Measurements from ENCODE around the gene SLC36A4.
"Not testable (repeated sequence)": the region's sequence is repeated elsewhere in the genome, so short reads cannot be mapped to it uniquely, and the experiment has no call there.

The SLC36A4 gene

DNA sequence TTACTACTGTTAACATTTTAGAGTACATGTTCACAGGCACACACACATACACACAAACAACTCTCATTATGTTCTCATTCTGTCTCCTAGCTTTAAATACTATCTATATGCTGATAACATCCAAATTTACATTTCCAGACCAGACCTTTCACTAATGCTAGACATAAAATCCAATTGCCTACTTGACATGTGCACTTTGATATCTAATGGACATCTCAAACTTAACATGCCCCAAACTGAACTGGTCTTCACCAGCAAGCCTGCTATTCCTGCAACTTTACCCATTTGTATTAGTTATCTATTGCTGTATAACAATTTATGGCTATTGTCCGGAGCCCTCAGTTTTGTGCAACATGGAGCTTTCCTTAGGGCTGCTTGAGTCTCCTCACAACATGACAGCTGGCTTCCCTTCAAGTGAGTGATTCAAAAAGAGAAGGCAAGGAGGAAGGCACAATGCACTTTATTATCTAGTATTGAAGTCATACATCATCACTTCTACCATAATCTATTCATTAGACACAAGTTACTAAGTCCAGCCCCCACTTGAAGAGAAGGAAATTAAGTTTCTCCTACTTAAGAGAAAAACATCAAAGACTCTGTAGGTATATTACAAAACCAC, 3.0 kb downstream of the SLC36A4 start:
- no peak for DNase-seq (ENCODE audit: low read depth in 2 of 2)

DNA sequence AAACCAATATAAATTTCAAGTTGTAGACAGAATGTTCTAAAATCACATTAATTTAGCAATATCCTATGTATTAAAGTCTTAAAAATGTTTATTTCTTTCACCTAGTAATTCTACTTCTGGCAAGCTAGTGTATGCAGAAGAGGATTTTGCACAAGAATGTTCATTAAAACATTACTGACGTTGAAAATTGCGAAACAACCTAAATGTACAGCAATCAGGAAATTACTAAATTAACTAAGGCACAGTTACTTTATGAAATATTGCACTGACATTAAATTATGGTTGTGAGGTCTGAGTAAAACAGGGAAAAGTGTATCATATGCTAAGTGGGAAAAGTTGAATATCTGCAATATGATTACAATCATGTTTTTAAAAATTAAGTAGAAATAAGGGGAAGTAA, 4.1 kb downstream of the SLC36A4 start:
- no peak for DNase-seq (ENCODE audit: low read depth in 2 of 2)

DNA sequence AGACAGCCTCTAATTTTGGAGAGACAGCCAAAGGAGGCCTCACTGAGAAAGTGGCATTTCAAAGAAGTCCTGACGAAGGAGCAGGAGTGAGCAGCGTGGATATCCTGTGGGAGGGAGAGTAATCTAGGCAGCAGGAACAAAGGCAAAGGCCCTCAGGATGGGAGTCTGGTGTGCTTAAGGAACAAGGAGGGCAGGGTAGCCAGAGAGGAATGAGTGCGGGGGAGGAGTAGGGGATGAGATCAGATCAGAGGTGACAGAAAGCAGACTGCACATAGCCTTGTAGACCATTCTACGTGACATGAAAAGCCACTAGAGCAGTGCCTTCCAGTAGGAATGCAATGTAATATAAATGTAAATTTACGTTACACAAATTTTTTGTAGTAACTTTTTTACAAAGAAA, 5.6 kb downstream of the SLC36A4 start:
- no peak for DNase-seq (ENCODE audit: low read depth in 2 of 2)

DNA sequence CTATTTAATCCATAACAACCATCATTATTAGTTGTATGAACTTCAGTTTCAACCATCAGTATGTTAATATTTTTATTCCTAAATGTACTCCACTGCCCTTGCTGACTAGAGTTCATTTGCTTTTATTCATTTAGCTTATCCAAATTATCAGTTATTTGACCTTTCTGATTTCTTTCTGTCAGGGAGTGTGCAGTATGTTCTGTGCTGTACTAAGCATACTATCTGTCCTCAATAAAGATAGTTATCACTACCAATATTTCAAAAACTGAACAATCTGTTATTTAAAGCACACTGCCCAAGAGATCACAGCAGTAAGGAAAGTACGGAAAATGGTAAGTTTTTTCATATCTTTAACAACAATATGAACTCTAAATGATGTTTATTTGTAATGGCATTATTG, 8.3 kb downstream of the SLC36A4 start:
- DNase-seq (ENCODE audit: low read depth in 2 of 2) = no peak

DNA sequence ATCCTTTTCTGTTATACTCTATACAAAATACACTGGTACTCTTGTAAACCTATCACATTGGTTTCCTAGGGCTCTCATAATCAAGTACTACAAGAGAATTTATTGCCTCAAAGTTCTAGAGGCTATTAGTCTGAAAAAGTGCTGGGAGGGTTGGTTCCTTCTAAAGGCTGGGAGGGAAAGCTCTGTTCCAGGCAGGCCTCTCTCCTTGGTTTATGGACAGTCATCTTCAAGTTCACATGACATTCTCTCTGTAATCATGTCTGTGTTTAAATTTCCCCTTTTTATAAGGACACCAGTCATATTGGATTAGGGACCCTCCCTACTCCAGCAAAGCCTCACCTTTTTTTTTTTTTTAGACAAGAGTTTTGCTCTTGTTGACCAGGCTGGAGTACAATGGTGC, 9.1 kb downstream of the SLC36A4 start:
- DNase-seq (ENCODE audit: low read depth in 2 of 2) = no peak

DNA sequence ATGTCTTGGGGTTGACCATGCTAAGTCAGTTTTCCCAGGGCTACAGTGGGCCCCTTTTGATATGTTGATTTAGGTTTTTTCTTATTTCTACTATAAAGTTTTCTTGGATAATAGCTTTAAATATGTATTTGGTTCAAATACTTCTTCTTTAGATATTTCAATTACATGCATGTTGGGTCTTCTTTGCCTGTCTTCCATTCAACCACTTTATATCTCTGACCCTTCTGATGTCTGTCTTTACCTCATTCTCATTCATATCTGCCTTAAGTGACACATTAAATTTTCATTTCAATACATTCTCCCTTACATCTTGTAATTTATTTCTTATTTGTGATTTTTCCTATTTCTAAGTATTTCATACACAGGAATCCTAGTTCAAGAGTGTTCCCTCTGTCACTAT, 10.5 kb downstream of the SLC36A4 start:
- DNase-seq (ENCODE audit: low read depth in 2 of 2) = no peak

DNA sequence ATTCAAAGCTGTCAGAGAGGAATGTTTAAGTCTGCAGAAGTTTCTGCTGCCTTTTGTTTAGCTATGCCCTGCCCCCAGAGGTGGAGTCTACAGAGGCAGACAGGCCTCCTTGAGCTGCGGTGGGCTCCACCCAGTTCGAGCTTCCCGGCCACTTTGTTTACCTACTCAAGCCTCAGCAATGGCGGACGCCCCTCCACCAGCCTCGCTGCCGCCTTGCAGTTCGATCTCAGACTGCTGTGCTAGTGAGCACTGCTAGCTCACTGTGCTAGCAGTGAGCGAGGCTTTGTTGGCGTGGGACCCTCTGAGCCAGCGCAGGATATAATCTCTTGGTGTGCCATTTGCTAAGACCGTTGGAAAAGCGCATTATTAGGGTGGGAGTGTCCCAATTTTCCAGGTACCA, 19.9 kb downstream of the SLC36A4 start:
- not testable (repeated sequence) for DNase-seq (ENCODE audit: low read depth in 2 of 2)

DNA sequence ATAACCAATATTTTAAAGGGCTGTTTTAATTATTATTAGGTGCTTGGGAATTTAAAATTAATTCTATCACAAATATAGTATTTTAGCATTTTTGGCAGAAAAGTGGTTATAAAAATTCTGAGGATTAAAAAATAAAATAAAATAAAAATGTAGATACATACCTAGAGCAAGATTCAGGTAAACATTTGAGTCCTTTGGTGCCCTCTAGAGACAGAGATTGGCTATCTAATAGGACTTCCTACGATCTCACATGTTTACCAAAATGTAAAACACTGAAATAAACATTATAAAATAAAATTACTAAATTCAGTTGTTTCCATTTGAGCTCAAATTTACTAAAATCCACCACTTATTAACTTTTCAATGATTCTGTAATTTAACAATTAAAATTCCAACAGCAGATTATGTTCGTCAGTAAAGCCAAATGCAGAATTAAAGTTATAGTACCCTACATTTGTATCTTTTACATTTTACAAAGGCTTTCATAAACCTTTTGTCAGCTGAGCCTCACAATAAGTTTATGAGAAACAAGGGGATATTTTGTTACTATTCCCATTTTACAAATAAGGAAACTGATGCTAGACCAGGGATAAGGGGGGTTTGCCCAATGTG, 27.7 kb downstream of the SLC36A4 start:
- no peak for DNase-seq (ENCODE audit: low read depth in 2 of 2)

DNA sequence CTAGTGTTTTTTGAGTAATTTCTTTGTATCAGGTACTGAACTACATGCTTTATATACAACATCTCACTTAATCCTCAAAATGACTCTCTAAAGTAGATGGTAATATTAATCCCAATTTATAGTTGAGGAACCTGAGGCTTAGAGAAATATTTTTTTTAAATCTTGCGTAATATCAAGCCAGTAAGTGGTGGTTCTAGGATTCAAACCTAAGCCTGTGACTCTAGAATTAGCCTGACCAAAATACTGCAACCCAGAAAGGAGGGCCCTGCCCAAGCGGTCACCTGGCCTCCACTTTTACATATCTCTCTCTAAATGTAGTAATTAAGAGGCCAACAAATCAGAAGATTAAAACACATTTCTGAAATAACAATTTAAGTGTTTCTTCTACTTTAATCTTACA, 28.6 kb downstream of the SLC36A4 start:
- DNase-seq (ENCODE audit: low read depth in 2 of 2) = no peak

DNA sequence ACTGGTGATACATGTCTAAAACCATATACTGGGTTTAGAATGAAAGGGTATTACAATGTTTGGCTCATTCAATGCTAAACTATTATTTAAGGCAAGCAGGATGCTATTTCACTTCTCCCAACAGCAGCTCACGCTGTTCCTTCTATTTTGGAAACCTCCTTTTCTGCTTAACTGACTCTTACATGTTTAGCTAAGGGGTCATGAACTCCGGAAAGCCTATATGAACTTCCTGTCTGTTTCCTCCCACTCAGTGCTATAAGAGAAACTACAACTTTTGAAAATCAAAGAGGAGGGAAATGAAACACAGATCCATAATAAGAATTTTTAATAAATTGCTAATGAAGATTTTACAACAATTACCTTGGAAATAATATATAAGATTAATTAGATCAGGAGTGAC, 30.9 kb downstream of the SLC36A4 start:
- no peak for DNase-seq (ENCODE audit: low read depth in 2 of 2)

DNA sequence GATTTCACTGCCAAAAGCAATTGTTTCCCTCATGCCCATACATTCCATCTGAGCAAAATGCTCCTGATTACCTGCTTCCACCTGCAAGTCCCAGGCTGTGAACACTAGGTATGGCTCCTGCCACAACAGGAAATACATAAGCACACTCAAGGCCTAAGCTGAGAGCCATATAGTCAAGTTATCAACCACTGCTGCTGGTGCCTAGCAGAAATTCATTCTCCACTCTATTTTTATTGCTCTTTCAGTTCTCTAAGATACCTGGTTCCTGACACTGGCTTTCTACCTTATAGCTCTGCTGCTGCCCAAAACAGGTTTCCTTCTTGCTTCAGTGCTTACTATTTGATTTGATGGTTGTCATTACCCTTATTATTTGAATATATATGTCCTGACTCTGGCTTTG, 31.6 kb downstream of the SLC36A4 start:
- no peak for DNase-seq (ENCODE audit: low read depth in 2 of 2)

DNA sequence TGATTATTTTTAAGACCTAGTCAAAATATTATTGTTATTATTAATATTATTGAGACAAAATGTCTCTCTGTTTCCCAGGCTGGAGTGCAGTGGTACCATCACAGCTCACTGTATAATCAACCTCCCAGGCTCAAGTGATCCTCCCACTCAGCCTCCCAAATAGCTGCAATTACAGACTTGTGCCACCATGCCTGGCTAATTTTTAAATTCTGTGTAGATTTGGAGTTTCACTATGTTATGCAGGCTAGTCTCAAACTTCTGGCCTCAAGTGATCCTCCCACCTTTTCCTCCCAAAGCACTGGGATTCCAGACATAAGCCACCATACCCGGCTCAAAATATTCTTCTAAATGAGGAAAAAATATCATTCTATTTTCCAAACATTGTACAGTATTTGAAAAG, 37.0 kb downstream of the SLC36A4 start:
- no peak for DNase-seq (ENCODE audit: low read depth in 2 of 2)

DNA sequence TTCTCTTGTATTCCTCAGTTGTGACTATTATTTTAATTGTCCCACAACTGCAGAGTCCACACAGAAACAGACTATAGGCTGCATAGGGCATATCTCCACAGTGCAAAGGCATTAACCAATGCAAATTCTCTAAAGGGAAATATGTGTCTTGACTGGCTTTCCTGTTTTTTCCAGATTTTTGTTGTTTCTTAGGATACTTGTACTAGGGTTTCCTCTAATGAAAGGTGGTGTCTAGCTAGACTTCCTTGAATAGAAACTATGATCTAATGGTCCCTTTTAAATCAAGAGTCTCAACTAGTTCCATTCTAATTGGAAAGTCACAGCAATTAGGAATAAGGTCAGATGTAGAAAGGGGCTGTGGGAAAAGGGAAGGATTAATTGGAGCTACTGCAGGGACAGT, 37.6 kb downstream of the SLC36A4 start:
- DNase-seq (ENCODE audit: low read depth in 2 of 2) = no peak

DNA sequence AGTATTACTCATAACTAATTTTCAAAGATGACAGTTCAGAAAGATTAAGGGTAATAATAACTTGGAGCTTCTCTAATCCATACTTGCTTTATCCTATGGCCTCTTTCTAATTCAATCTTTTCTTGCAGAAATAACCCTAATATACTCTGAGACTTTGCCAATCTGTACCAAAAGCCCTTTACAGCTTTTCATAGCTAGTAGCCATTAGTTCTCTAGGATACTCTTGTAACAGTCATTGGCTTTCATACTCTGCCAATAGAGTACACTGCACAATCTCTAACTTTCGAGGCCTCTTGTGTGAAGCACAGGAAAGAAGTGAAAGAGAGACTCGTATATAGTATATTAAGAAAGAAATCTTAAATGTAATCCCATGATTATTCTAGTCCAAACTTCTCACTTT, 38.1 kb downstream of the SLC36A4 start:
- DNase-seq (ENCODE audit: low read depth in 2 of 2) = no peak

DNA sequence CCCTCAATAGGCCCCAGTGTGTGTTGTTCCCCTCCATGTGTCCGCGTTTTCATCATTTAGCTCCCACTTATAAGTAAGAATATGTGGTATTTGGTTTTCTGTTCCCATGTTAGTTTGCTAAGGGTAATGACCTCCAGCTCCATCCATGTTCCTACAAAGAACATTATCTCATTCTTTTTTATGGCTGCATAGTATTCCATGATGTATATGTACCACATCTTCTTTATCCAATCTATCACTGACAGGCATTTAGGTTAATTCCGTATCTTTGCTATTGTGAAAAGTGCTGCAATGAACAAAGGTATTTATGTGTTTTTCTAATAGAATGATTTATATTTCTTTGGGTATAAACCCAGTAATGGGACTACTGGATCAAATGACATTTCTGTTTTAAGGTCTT, 42.1 kb downstream of the SLC36A4 start:
- no peak for DNase-seq (ENCODE audit: low read depth in 2 of 2)

DNA sequence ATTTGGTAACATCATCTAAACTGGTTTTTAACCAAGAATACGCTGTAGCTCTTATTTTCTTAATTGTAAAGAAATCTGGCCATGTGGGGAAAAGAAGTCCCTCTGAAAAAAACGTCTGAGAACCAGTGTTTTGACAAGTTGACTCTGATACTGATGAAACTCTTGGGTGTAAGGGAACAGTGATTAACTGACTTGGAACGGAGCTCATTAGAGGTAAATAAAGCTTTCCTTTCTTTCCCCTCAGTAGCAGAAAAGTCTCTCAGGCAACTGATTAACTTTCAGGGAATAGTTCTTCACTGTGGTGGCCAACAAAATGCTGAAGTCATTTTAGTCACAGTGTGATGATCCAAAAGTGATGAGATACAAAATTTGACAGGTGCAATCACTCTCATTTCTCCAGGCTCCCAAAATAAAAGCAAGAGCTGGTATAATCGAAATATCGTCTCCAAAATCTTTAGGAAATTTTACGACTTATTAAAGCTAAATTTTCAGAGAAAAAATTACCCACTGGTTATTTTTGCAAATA, 52.3 kb downstream of the SLC36A4 start:
- DNase-seq (ENCODE audit: low read depth in 2 of 2) = no peak

DNA sequence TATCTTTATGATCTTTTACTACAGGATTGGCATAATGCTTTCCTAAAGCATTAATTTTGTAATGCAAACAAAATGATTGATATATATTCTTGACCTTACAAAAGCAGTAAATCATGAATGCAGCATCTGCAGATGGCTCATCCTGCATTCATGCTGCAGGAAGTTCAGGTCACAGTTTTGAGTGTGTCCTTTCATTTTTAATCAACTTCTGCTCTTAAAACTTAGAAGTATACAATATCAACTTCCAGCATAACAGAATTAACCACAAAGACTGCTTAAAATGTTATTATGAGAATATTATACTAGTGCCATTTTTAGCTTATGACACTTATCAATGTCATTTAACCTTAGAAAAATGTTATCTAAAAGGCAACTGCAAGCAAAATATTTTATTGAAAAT, 54.0 kb downstream of the SLC36A4 start:
- no peak for DNase-seq (ENCODE audit: low read depth in 2 of 2)

DNA sequence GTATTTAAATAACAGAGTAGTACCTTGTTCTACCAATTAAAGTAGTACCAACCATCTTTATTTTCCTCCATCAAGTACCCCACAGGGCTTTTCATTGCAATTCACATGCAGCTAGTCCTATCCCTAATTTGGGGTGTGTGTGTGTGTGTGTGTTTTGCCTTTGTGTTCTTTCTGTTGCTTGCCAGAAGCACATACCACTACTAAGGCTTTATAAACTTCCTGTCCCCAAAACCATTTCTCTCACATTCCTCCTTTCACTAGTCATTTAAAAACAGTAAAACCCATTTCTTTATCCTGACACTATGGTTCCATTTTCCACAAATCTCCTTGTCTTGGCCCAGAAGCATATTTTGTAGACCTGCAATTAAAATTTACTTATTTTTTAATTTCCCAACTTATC, 54.6 kb downstream of the SLC36A4 start:
- DNase-seq (ENCODE audit: low read depth in 2 of 2) = no peak

DNA sequence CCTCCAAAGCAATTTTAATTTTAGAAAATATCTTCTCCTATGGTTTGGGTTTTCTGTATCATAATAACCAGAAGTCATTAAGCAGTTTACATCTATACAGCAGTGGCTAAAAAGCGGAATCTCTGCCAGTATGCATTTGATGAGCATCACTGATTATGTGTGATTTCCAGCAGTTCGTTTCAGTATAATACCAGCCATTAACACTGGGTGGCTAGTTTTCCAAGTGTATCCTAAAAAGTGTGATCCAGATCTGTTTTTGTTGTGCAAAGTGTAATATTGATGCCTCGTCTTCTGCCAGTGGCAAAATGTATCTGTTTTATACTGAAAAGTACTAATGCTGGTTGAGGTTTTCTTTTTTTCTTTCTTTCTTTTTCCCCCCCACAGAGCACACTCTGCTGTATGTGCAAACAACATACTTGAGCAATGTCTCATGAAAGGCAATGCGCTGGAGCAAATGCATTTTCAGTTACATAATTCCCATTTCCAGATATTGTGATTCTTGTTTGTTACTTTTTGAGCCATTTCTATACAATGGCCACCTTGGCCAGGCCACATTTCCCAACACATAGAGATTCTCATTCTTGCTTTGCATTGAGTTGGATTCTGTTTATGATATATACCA, 64.2 kb downstream of the SLC36A4 start:
- no peak for DNase-seq (ENCODE audit: low read depth in 2 of 2)

DNA sequence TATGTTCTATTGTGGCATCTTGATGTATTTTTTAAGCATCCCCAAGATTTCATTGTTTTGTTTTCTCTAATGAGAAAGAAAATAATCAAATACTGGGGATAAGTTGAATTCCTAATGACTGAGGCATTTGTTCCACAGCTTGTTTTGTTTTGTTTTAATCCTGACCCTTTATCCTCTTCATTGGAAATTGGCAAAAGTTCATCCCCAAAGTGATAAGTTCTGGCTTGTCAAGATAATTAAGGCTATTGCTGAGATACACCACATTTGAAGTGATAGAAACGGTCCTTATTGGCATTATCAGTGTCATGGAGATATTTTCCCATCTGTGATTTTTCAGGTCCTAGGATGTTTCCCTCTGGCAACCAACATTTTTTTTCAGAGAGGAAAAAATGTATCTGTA, 65.0 kb downstream of the SLC36A4 start:
- no peak for DNase-seq (ENCODE audit: low read depth in 2 of 2)

DNA sequence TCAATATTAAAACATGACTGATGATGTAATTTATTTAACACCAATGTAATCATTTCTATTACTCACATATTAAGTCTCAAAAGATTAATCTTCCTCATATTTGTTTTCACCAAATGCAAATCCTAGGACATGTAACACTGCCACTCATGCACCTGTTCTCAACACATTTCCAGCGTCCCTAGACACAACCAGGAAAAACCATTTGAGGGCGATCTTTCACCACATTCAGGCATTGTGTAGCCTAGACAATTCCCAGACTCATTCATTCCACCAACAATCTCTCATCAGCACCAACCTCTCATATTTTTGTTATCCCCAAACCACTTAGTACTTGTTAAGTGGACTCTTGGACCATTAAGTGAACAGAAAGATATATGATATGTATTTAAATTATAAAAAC, 66.1 kb downstream of the SLC36A4 start:
- no peak for DNase-seq (ENCODE audit: low read depth in 2 of 2)

DNA sequence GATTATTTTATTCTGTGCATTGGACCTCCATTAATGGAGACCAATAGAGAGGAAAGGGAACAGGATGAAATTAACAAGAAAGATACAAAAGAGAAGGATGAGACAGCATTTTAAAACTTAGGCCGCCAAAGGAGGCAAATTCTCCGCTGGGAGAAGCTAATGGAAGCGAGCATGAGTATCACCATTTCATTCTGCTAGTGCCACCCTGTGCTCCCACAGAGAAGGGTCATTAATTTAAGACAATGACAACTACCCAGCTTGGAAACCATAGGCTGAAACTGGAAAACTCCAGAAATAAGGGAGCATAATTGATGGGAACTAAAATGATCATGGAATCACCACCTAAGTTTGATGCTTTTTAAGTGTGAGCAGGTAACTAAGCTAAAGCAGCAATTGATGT, 69.2 kb downstream of the SLC36A4 start:
- DNase-seq (ENCODE audit: low read depth in 2 of 2) = no peak

DNA sequence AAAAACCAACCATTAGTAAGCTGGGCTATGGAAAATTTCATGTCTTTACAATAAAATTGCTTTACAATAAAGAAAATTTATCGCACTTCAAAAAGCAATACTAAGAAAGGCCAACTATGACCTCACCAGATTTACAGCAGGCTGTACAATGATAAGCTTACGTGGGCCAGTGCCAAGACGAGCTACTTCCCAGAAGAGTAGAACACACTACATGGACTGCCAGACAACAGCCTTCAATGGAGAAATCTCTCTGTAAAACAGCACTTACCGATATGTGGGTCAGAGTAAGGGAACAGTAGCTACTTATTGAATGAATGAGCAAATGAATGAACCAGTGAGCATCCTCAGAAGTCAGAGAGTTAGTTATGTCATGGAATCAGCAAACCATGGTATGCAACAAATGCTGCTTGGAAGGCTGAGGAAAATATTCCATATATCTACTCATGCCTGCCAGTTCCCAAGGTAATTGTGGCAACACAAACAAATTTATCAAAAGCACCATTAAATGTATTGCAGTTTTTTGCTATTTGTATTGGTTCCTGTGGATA, 74.4 kb downstream of the SLC36A4 start:
- DNase-seq (ENCODE audit: low read depth in 2 of 2) = no peak
